Measurements from ENCODE around the gene CRIP3.
A peak's percentile ranks its signal among the peaks of the same experiment; 100 is the strongest.

DNA sequence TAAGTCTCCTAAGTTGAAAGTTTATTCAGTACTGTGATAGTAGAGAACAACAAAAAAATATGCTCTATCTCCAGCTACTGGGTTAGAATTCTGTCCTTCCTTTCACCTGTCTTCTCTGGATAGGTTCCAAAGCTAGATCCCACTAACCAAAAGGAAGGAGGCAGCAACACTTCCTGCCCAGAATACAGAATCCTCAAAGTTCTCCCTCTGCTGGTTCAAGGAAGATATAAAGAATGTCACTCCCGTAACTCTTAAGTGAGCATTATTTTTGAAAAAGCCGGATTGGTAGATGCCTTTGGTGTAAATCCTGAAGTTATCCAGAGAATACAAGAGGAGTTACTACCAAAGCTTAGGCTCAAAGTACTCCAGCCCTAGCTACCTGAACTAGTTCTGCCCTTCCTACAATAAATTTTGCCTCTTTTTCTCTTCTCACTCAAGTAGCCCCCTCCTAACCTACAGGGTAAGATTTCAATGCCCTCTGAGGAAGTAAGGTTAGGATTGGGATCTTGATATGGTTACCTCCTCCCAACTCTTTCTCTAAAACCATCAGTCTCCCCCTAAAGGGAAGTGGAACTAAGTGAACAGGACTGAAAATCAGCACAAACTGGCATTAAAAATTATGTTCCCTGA lies 26.0 kb upstream of the CRIP3 start:
- TF ChIP-seq, protein P1, sequence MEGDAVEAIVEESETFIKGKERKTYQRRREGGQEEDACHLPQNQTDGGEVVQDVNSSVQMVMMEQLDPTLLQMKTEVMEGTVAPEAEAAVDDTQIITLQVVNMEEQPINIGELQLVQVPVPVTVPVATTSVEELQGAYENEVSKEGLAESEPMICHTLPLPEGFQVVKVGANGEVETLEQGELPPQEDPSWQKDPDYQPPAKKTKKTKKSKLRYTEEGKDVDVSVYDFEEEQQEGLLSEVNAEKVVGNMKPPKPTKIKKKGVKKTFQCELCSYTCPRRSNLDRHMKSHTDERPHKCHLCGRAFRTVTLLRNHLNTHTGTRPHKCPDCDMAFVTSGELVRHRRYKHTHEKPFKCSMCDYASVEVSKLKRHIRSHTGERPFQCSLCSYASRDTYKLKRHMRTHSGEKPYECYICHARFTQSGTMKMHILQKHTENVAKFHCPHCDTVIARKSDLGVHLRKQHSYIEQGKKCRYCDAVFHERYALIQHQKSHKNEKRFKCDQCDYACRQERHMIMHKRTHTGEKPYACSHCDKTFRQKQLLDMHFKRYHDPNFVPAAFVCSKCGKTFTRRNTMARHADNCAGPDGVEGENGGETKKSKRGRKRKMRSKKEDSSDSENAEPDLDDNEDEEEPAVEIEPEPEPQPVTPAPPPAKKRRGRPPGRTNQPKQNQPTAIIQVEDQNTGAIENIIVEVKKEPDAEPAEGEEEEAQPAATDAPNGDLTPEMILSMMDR (IDR thresholded peaks at IDR 0.05; ENCODE audit: low read depth, low read length, missing input control), result peak; percentile 44
- TF ChIP-seq TAF1 (conservative IDR thresholded peaks at IDR 0.05) (no peak), HNF4G (IDR thresholded peaks at IDR 0.05) (no peak), RAD21 (IDR thresholded peaks at IDR 0.05) (peak; percentile 71 to 77), NR2F2 (IDR thresholded peaks at IDR 0.05) (no peak), REST (IDR thresholded peaks at IDR 0.05) (no peak)
- TF ChIP-seq, protein P2, sequence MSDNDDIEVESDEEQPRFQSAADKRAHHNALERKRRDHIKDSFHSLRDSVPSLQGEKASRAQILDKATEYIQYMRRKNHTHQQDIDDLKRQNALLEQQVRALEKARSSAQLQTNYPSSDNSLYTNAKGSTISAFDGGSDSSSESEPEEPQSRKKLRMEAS (IDR thresholded peaks at IDR 0.05), result no peak
- TF ChIP-seq, protein P3, sequence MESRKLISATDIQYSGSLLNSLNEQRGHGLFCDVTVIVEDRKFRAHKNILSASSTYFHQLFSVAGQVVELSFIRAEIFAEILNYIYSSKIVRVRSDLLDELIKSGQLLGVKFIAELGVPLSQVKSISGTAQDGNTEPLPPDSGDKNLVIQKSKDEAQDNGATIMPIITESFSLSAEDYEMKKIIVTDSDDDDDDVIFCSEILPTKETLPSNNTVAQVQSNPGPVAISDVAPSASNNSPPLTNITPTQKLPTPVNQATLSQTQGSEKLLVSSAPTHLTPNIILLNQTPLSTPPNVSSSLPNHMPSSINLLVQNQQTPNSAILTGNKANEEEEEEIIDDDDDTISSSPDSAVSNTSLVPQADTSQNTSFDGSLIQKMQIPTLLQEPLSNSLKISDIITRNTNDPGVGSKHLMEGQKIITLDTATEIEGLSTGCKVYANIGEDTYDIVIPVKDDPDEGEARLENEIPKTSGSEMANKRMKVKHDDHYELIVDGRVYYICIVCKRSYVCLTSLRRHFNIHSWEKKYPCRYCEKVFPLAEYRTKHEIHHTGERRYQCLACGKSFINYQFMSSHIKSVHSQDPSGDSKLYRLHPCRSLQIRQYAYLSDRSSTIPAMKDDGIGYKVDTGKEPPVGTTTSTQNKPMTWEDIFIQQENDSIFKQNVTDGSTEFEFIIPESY (IDR thresholded peaks at IDR 0.05), result no peak
